OCI-LY7 (cell line): ENCODE results near the gene ZCWPW2. TPM values are rescaled to one million over a fixed set of nuclear protein-coding genes. Genes with fewer than 3 reads are reported as not detected.

Source experiments
- BruUV-seq: library from RNA; stranded (reverse); fragments of 400-500 nt; replicated peaks from 2 replicates; lab custom pipeline; 2021; lab: Mats Ljungman, UMichigan
- CTCF ChIA-PET: fragments of 300-600 bp; sonication (Branson Sonifier 250); formaldehyde crosslinking; loops from one replicate; lab custom pipeline; 2022; ENCODE audit warnings: antibody characterized with exemption; ENCODE audit not compliant: unreplicated experiment; lab: Charles Lee
- POLR2A ChIA-PET: fragments of 300-600 bp; sonication (Branson Sonifier 250); formaldehyde crosslinking; loops from one replicate; lab custom pipeline; 2022; ENCODE audit warnings: antibody characterized with exemption; lab: Charles Lee
- DNase-seq: peaks from one replicate; pipeline ENCODE4 v3.0.0-alpha.2; 2015; ENCODE audit warnings: low spot score
- H2AFZ ChIP-seq: fragments of 200-600 bp; sonication (generic), shearing (Covaris generic); 2 replicates; pipeline ENCODE4 v1.6.1; 2014; ENCODE audit warnings: mild to moderate bottlenecking, antibody characterized with exemption, low read length, moderate library complexity
- H3K27ac ChIP-seq: fragments of 200-600 bp; sonication (generic); 2 replicates; pipeline ENCODE4 v1.5.1; 2014; ENCODE audit warnings: mixed run types, low read depth, mild to moderate bottlenecking, moderate library complexity, low read length, inconsistent platforms; ENCODE audit not compliant: poor library complexity, severe bottlenecking
- H3K36me3 ChIP-seq: fragments of 200-600 bp; sonication (generic); 2 replicates; pipeline ENCODE4 v1.6.1; 2014; ENCODE audit warnings: mild to moderate bottlenecking, antibody characterized with exemption, low read length, moderate library complexity, mixed read lengths; ENCODE audit not compliant: insufficient read depth
- H3K4me1 ChIP-seq: fragments of 200-600 bp; sonication (generic); 2 replicates; pipeline ENCODE4 v1.5.1; 2014; ENCODE audit warnings: mild to moderate bottlenecking, low read length; ENCODE audit not compliant: insufficient read depth, poor library complexity, severe bottlenecking
- H3K4me2 ChIP-seq: fragments of 200-600 bp; sonication (generic); 2 replicates; pipeline ENCODE4 v1.6.1; 2014; ENCODE audit warnings: mild to moderate bottlenecking, low read length
- H3K4me3 ChIP-seq: fragments of 200-600 bp; sonication (generic); 2 replicates; pipeline ENCODE4 v1.5.1; 2014; ENCODE audit warnings: mild to moderate bottlenecking, low read depth, low read length; ENCODE audit not compliant: poor library complexity, severe bottlenecking
- H3K79me2 ChIP-seq: fragments of 200-600 bp; sonication (generic); 2 replicates; pipeline ENCODE4 v1.6.1; 2016; ENCODE audit warnings: low read depth, mild to moderate bottlenecking, low read length, moderate library complexity, mixed read lengths; ENCODE audit not compliant: insufficient read depth
- H3K9me2 ChIP-seq: fragments of 200-600 bp; sonication (generic); 2 replicates; pipeline ENCODE4 v1.6.1; 2016; ENCODE audit warnings: mild to moderate bottlenecking, low read length, mixed read lengths; ENCODE audit not compliant: insufficient read depth
- H3K9me3 ChIP-seq: fragments of 200-600 bp; sonication (generic); 2 replicates; pipeline ENCODE4 v1.6.1; 2014; ENCODE audit warnings: mild to moderate bottlenecking, mixed run types, low read length, mixed read lengths
- H4K20me1 ChIP-seq: fragments of 200-600 bp; sonication (generic); 2 replicates; pipeline ENCODE4 v1.6.1; 2014; ENCODE audit warnings: mild to moderate bottlenecking, antibody characterized with exemption, low read length, moderate library complexity, mixed read lengths; ENCODE audit not compliant: insufficient read depth
- CTCF ChIP-seq: fragments of 200-600 bp; sonication (generic); conservative IDR thresholded peaks from 2 replicates; pipeline ENCODE4 v1.5.1; 2014; ENCODE audit warnings: mild to moderate bottlenecking, antibody characterized with exemption, low read length, moderate library complexity, mixed read lengths
- EZH2phosphoT487 ChIP-seq: fragments of 200-600 bp; sonication (generic); IDR thresholded peaks from 2 replicates; pipeline ENCODE4 v1.6.1; 2018; ENCODE audit warnings: low read depth, borderline replicate concordance, mild to moderate bottlenecking, mixed run types, antibody characterized with exemption, low read length, moderate library complexity, mixed read lengths
- intact Hi-C: fragments of 100-400 bp; cut with micrococcal nuclease; formaldehyde crosslinking; loops from one replicate; pipeline ENCODE4 v1.10.0; 2022; ENCODE audit not compliant: unreplicated experiment
- total RNA-seq, 2 experiments: library from RNA; depleted of rRNA in 1 of 2; stranded (reverse); fragments of >200 nt in 1 of 2; shearing (Covaris generic) in 1 of 2; gene quantifications; 2 replicates each; pipeline ENCODE4 v1.2.3, GENCODE V29; 2014 to 2022

ZCWPW2 gene
- total RNA-seq, 2 experiments from 2014 or later = 0.32 TPM; not detected in 1

GRCh38 chr3:28406241-28406640 is 57.7 kb downstream of the ZCWPW2 start:
- BruUV-seq = no TSS peak
- Histone ChIP-seq H3K27ac (no peak overlapping the region), H2AFZ (no peak overlapping the region), H3K9me2 (no peaks in the 10 kb centered on the region), H3K9me3 (no peaks in the 10 kb centered on the region), H4K20me1 (no peaks in the 10 kb centered on the region), H3K4me1 (no peaks in the 10 kb centered on the region), H3K4me2 (no peak overlapping the region), H3K79me2 (no peaks in the 10 kb centered on the region), H3K36me3 (no peaks in the 10 kb centered on the region), H3K4me3 (no peak overlapping the region)
- no peak for DNase-seq
- ChIA-PET CTCF (no interaction called here), POLR2A (interaction anchor here (0.7 kb wide), 1 partner anchor 1291 kb away, joined by 3 read pairs; no protein-coding TSS in a partner anchor)
- intact Hi-C loops = no loop called here
- no peak for TF ChIP-seq CTCF
- TF ChIP-seq EZH2phosphoT487 = no peak

GRCh38 chr3:28449398-28449797 is 100.9 kb downstream of the ZCWPW2 start:
- TF ChIP-seq EZH2phosphoT487 (no peak), CTCF (no peak)
- no peak for DNase-seq
- Histone ChIP-seq H3K79me2 (no peaks in the 10 kb centered on the region), H3K4me3 (no peak overlapping the region), H3K4me1 (no peaks in the 10 kb centered on the region), H3K36me3 (no peaks in the 10 kb centered on the region), H3K27ac (no peak overlapping the region), H3K9me2 (no peaks in the 10 kb centered on the region), H2AFZ (no peak overlapping the region), H3K9me3 (no peaks in the 10 kb centered on the region), H4K20me1 (no peaks in the 10 kb centered on the region), H3K4me2 (no peak overlapping the region)
- POLR2A ChIA-PET = interaction anchor here (0.6 kb wide), 1 partner anchor 1730 kb away, joined by 3 read pairs; no protein-coding TSS in a partner anchor
- CTCF ChIA-PET = no interaction called here
- BruUV-seq = no TSS peak
- intact Hi-C loops = no loop called here

GRCh38 chr3:28462866-28463265 is 114.3 kb downstream of the ZCWPW2 start:
- intact Hi-C loops = no loop called here
- BruUV-seq = no TSS peak
- no peaks in the 10 kb centered on the region for H4K20me1 ChIP-seq
- H3K79me2 ChIP-seq = no peaks in the 10 kb centered on the region
- no peaks in the 10 kb centered on the region for H3K9me2 ChIP-seq
- no peak overlapping the region for H2AFZ ChIP-seq
- no peak overlapping the region for H3K4me2 ChIP-seq
- no peak for TF ChIP-seq CTCF
- no peak for TF ChIP-seq EZH2phosphoT487
- no peak for DNase-seq
- ChIA-PET POLR2A (no interaction called here), CTCF (no interaction called here)
- H3K27ac ChIP-seq = no peak overlapping the region
- no peaks in the 10 kb centered on the region for H3K9me3 ChIP-seq
- H3K4me3 ChIP-seq = no peak overlapping the region
- no peaks in the 10 kb centered on the region for H3K36me3 ChIP-seq
- H3K4me1 ChIP-seq = no peaks in the 10 kb centered on the region
